GM19351 (cell line): ENCODE data around the gene CPNE5.
"Not testable (repeated sequence)": the region's sequence is repeated elsewhere in the genome, so short reads cannot be mapped to it uniquely, and the experiment has no call there.

Source experiments
- ATAC-seq: cut with Tn5 transposase; IDR thresholded peaks from one replicate; pipeline ENCODE4 v1.9.1; 2021; ENCODE audit warnings: mild to moderate bottlenecking, moderate library complexity; ENCODE audit not compliant: unreplicated experiment

CPNE5 gene

DNA sequence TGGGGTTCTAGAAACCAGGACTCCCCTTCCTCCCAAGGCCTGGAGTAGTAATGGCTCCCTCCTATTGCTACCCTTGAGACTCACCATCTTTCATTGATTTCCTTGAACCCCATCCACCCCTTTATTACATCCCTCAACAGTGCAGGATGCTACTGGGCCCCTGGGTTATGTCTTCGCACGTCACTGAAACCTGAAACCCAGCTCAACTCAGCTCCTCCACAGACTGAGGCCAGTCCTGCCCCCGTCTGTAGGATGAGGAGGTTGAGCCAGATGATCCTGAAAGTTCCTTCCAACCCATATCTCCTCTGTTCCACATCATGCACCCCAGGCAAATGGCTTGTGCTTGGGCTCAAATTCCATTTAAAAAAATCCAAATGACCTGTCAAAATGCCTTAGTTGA is 21.4 kb downstream of the CPNE5 start:
- ATAC-seq = no peak

- ATAC-seq = no peak
These were observed 21.9 kb downstream of the CPNE5 start for GRCh38 chr6:36817176-36817817.

DNA sequence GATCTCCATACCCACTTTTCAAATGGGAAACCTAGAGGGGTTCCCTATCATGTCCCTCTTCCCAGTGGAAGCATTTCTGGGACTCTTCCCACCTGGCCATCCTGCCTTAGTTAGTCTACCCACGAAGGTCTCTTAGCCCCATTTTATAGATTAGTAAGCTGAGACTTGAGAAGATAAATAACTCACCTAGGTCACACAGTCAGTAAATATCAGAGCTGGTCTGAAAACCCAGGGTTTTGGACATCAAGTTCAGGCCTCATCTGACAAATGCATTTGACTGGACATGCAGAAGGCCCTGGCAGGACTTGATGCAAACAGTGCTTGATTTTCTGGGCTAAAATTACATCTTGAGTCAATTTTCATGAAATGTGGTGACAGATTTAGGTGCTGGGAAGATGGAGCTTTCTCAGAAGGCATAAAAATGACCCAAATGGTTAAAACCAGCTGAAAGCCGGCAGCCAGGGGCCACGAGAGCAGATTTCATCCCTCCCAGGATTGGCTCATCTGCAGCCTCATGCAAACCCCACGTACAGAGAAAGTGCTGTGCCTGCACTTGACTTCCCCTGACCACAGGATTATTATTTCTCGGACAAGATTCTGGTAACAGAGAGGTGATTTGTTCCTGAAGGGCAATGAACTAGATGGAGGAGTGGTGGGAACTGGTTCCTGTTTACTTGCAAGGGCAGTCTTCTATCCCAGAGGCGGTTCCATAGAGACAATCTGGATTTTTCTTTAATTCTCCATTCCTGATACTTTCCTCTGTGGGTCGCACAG is 23.1 kb downstream of the CPNE5 start:
- no peak for ATAC-seq

GRCh38 chr6:36814249-36814648 is 25.0 kb downstream of the CPNE5 start:
- ATAC-seq = no peak

DNA sequence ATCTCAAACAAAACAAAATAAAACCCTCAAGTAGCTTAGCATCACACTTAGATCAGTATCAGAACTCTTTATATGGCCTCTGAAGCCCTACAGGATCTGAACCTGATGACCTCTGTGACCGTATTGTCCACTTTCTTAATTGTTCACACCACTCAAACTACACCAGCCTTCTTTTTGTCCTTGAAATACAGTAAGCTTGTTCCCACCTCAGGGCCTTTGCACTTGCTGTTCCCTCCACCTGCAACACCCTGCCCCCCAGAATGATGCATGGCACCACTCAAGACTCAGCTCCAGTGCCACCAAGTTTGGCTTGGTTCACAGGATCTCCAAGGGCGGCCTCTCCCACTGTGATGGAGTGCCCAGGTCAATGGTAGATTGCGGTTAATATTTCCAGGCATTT is 25.7 kb downstream of the CPNE5 start:
- no peak for ATAC-seq

- not testable (repeated sequence) for ATAC-seq
These were observed 26.2 kb downstream of the CPNE5 start for GRCh38 chr6:36813047-36813446.

- ATAC-seq = no peak
These were observed 29.1 kb downstream of the CPNE5 start for GRCh38 chr6:36809941-36810803.

GRCh38 chr6:36809156-36809555 is 30.1 kb downstream of the CPNE5 start:
- ATAC-seq = no peak

- no peak for ATAC-seq
These were observed 30.6 kb downstream of the CPNE5 start for GRCh38 chr6:36808634-36809033.

- ATAC-seq = no peak
These were observed 31.5 kb downstream of the CPNE5 start for GRCh38 chr6:36807750-36808149.

DNA sequence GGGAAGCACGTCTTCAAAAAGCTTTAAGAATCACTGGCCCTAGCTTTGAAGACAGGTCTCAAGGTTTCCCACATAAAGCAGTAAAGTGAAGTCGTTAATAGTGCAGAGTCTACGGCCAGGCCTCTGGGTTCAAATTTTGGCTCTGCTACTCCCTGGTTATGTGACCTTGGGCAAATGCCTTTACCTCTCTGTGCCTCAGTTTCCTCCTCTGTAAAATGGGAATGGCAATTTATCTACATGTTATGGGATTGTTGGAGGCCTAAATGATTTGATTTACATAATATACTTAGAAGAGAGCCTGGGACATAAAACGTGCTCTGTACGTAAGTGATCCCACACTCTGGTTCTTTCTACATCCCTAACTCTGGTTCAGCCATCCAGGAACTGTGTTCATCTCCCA is 32.1 kb downstream of the CPNE5 start:
- no peak for ATAC-seq

DNA sequence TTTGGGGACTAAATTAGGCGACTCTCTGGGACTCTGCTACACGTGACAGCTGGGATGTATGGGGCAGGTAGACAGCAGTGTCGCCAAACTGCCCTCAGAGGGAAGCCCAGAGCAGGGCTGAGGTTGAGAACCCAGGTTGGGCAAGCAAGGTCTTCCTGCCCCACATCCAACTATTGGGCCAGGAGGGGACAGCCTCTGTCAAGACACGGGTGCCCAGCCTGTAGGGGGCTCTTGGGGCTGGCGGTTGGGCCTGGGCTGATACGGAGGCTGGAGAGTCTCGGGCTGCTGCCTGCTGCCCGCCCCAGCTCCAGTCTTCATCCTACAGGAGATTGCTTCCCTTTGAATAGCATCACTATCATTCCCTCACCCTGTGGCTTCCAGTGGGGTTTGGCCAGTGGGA is 33.3 kb downstream of the CPNE5 start:
- ATAC-seq = no peak

- ATAC-seq = no peak
These were observed 34.0 kb downstream of the CPNE5 start for GRCh38 chr6:36805096-36805797.

DNA sequence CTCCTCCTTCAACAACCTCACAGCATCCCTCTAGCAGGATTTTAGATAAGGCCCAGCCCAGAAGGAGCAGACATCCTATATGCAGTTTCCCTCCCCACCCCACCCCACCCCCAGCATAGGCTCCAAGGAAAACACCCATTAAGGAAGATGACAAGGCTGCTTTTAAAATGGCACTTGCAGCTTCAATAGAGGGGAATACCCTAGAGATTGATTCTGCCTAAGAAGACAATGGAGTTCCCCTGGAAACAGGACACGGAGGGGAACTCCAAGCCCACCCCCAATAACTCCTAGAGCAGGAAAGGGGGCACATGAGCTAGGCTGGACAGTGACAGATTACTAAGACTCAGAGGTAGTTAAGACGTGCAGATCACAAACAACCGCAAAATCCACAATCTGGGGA is 34.7 kb downstream of the CPNE5 start:
- ATAC-seq = no peak

- ATAC-seq = no peak
These were observed 35.3 kb downstream of the CPNE5 start for GRCh38 chr6:36803908-36804307.

DNA sequence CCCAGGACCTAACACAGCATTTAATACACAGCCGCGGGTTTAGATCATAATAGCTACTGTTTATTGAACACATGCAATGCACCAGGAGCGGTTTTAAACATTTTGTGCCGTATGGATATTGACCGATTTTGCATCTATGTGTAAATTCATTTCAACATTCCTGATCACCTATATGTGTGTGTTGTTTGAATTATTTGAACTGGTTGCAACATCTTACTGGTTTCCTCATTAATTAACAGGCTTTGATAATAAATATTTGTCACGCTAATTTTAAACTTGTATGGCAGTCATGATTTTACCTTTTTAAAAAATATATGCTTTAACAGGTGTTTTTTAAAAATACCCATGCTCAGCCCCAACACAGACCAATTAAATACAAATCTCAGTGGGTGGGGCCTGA is 35.8 kb downstream of the CPNE5 start:
- no peak for ATAC-seq

- no peak for ATAC-seq
These were observed 38.8 kb downstream of the CPNE5 start for GRCh38 chr6:36800223-36801076.

DNA sequence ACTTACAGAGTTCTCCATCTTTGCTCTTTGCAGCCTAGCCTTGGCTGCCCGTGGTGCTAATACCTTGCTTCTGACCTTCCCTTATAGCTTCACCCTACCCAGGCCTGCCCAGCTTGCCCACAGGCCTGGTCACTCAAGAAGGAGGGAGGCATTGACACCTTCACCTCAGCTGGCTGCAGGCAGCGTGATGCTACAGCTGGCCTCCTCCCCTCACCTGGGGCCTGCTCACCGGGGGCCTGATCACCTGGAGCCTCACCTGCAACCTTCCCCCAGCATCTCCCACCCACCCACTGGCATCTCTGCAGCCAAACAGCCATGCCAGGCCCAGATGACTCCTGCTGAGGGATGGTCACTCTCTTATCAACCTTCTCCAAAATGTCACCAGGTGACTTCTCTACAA is 40.4 kb downstream of the CPNE5 start:
- no peak for ATAC-seq

- no peak for ATAC-seq
These were observed 41.6 kb downstream of the CPNE5 start for GRCh38 chr6:36797653-36798052.

DNA sequence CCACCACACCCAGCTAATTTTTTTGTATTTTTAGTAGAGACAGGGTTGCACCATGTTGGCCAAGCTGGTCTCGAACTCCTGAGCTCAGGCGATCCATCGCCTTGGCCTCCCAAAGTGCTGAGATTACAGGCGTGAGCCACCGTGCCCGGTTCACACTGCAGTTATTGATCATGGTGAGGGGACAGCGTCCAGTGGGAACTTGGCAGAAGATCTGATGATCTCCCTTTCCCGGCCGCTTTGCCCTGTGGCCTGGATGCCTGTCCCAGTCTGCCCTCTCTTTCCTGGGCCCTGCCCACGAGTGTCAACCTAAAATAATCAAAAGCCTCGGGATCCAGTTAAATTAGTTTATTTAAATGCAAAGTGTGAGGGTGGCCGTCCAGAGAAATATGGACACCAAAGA is 42.2 kb downstream of the CPNE5 start:
- no peak for ATAC-seq
